Measurements from ENCODE around the gene HSDL2.

HSDL2 gene

GRCh38 chr9:112409758-112410157 lies 29.9 kb downstream of the HSDL2 start:
- TF ChIP-seq GATA2 (IDR thresholded peaks at IDR 0.05; ENCODE audit: low read depth, low read length), result no peak
- TF ChIP-seq GATA3 (IDR thresholded peaks at IDR 0.05; ENCODE audit: low read depth, low read length), result no peak

DNA sequence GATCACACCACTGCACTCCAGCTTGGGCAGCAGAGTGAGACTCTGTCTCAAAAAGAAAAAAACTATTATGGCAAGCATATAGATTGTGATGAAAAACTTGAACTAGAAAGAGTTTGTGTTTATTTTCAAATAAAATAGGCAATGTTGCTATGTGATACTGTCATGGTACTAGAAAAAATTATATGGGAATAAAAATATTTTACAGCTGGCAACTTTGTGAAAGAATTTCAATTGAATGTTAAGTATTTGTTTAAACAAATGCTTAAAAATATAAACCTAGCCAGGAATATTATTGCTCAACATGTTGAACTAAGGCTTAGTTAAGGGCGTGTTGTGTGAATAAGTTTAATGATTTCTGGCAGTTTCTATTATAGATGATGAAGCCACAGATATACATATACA lies 31.7 kb downstream of the HSDL2 start:
- TF ChIP-seq GATA2 (IDR thresholded peaks at IDR 0.05; ENCODE audit: low read depth, low read length) (no peak), GATA3 (IDR thresholded peaks at IDR 0.05; ENCODE audit: low read depth, low read length) (no peak)

GRCh38 chr9:112420208-112420607 lies 40.3 kb downstream of the HSDL2 start:
- TF ChIP-seq GATA3 (IDR thresholded peaks at IDR 0.05; ENCODE audit: low read depth, low read length) (no peak), GATA2 (IDR thresholded peaks at IDR 0.05; ENCODE audit: low read depth, low read length) (no peak)

GRCh38 chr9:112421771-112422222 lies 41.9 kb downstream of the HSDL2 start:
- TF ChIP-seq GATA2 (IDR thresholded peaks at IDR 0.05; ENCODE audit: low read depth, low read length) (no peak), GATA3 (IDR thresholded peaks at IDR 0.05; ENCODE audit: low read depth, low read length) (no peak)

DNA sequence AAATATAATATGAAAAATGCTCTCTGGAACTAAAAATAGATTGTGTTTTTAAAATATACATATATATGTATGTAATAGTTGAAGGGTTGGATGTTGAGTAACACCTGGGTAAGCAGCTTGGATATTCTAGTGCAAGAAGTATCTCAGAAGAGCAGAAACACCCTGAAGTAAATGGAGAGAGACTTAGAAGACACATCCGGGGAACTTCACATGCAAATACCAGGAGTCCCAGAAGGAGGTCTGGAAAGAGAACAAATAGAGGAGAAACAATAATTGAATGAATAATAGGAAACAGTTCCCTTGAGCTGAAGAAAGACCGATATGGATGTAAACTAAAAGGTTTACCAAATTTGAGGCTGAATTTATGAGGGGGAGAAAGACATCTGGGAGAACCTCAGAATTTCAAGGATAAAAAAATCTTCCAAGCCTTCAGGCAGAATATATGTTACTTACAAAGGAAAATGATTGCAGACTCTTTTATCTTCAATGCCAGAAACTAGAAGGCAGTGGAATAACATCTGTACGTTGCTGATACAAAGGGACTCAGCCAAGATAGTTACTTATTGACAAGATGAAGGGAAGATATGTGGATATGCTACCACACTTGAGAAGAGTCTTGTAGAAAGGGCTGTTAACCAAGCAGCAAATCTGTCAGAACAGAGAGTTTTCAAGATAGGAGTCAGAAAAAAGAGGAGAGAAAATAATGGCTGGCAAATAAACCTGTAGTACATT lies 42.7 kb downstream of the HSDL2 start:
- TF ChIP-seq GATA2 (IDR thresholded peaks at IDR 0.05; ENCODE audit: low read depth, low read length) (no peak), GATA3 (IDR thresholded peaks at IDR 0.05; ENCODE audit: low read depth, low read length) (no peak)

GRCh38 chr9:112430006-112430522 lies 50.2 kb downstream of the HSDL2 start:
- TF ChIP-seq GATA2 (IDR thresholded peaks at IDR 0.05; ENCODE audit: low read depth, low read length) (no peak), GATA3 (IDR thresholded peaks at IDR 0.05; ENCODE audit: low read depth, low read length) (no peak)

GRCh38 chr9:112433499-112434392 lies 53.8 kb downstream of the HSDL2 start:
- no peak for TF ChIP-seq GATA3 (IDR thresholded peaks at IDR 0.05; ENCODE audit: low read depth, low read length)
- no peak for TF ChIP-seq GATA2 (IDR thresholded peaks at IDR 0.05; ENCODE audit: low read depth, low read length)

- TF ChIP-seq GATA3 (IDR thresholded peaks at IDR 0.05; ENCODE audit: low read depth, low read length) (no peak), GATA2 (IDR thresholded peaks at IDR 0.05; ENCODE audit: low read depth, low read length) (no peak)
These were observed 54.6 kb downstream of the HSDL2 start for GRCh38 chr9:112434487-112434886.

- TF ChIP-seq GATA2 (IDR thresholded peaks at IDR 0.05; ENCODE audit: low read depth, low read length) (no peak), GATA3 (IDR thresholded peaks at IDR 0.05; ENCODE audit: low read depth, low read length) (no peak)
These were observed 57.5 kb downstream of the HSDL2 start for GRCh38 chr9:112437406-112437805.

GRCh38 chr9:112439171-112439570 lies 59.3 kb downstream of the HSDL2 start:
- TF ChIP-seq GATA2 (IDR thresholded peaks at IDR 0.05; ENCODE audit: low read depth, low read length) (no peak), GATA3 (IDR thresholded peaks at IDR 0.05; ENCODE audit: low read depth, low read length) (no peak)

GRCh38 chr9:112439825-112440224 lies 59.9 kb downstream of the HSDL2 start:
- TF ChIP-seq GATA2 (IDR thresholded peaks at IDR 0.05; ENCODE audit: low read depth, low read length) (no peak), GATA3 (IDR thresholded peaks at IDR 0.05; ENCODE audit: low read depth, low read length) (no peak)

GRCh38 chr9:112443200-112443599 lies 63.3 kb downstream of the HSDL2 start:
- TF ChIP-seq GATA2 (IDR thresholded peaks at IDR 0.05; ENCODE audit: low read depth, low read length) (no peak), GATA3 (IDR thresholded peaks at IDR 0.05; ENCODE audit: low read depth, low read length) (no peak)

GRCh38 chr9:112443636-112444035 lies 63.7 kb downstream of the HSDL2 start:
- TF ChIP-seq GATA2 (IDR thresholded peaks at IDR 0.05; ENCODE audit: low read depth, low read length), result no peak
- TF ChIP-seq GATA3 (IDR thresholded peaks at IDR 0.05; ENCODE audit: low read depth, low read length), result no peak

GRCh38 chr9:112445196-112445595 lies 65.3 kb downstream of the HSDL2 start:
- TF ChIP-seq GATA3 (IDR thresholded peaks at IDR 0.05; ENCODE audit: low read depth, low read length), result no peak
- TF ChIP-seq GATA2 (IDR thresholded peaks at IDR 0.05; ENCODE audit: low read depth, low read length), result no peak
